Measurements from ENCODE around the gene ARHGAP6. TPM values are rescaled to one million over a fixed set of nuclear protein-coding genes. Genes with fewer than 3 reads are reported as not detected.
A peak's percentile ranks its signal among the peaks of the same experiment; 100 is the strongest.

Gene ARHGAP6
- total RNA-seq, 4 donors from 2014 or later: 17.2 to 47.0 (median 21.6) TPM

- intact Hi-C loops (cut with DNase I; ENCODE audit: low total_unique reads): no loop called here
- no peaks in the 10 kb centered on the region for H3K4me1 ChIP-seq
- no peak overlapping the region for H3K4me3 ChIP-seq
- H3K9me3 ChIP-seq: no peaks in the 10 kb centered on the region
- DNase-seq: no peak
- H3K27ac ChIP-seq: peak overlapping the region in 1 of 2 donors; percentile 2
- no peaks in the 10 kb centered on the region for H3K27me3 ChIP-seq
- TF ChIP-seq CTCF (IDR thresholded peaks at IDR 0.05): no peak
- no peak for TF ChIP-seq POLR2A (IDR thresholded peaks at IDR 0.05)
- no peaks in the 10 kb centered on the region for H3K36me3 ChIP-seq
Observed at GRCh38 chrX:11481035-11481434, 184.7 kb downstream of the ARHGAP6 start.

- Histone ChIP-seq H3K27ac (no peak overlapping the region), H3K27me3 (no peaks in the 10 kb centered on the region), H3K9me3 (no peaks in the 10 kb centered on the region), H3K36me3 (no peaks in the 10 kb centered on the region), H3K4me1 (no peaks in the 10 kb centered on the region), H3K4me3 (no peak overlapping the region)
- TF ChIP-seq POLR2A (IDR thresholded peaks at IDR 0.05) (no peak), CTCF (IDR thresholded peaks at IDR 0.05) (no peak)
- DNase-seq: no peak
- intact Hi-C loops (cut with DNase I; ENCODE audit: low total_unique reads): no loop called here
Observed at GRCh38 chrX:11480626-11481025, 185.1 kb downstream of the ARHGAP6 start.

- intact Hi-C loops (cut with DNase I; ENCODE audit: low total_unique reads): no loop called here
- no peak overlapping the region for H3K4me3 ChIP-seq
- H3K9me3 ChIP-seq: no peaks in the 10 kb centered on the region
- no peak for DNase-seq
- no peaks in the 10 kb centered on the region for H3K36me3 ChIP-seq
- TF ChIP-seq POLR2A (IDR thresholded peaks at IDR 0.05): no peak
- no peak for TF ChIP-seq CTCF (IDR thresholded peaks at IDR 0.05)
- H3K27me3 ChIP-seq: no peaks in the 10 kb centered on the region
- no peaks in the 10 kb centered on the region for H3K4me1 ChIP-seq
- H3K27ac ChIP-seq: peak overlapping the region in 1 of 2 donors; percentile 11
Observed at GRCh38 chrX:11478911-11479310, 186.8 kb downstream of the ARHGAP6 start.

- peak overlapping the region in 1 of 2 donors; percentile 11 for H3K27ac ChIP-seq
- TF ChIP-seq POLR2A (IDR thresholded peaks at IDR 0.05) (no peak), CTCF (IDR thresholded peaks at IDR 0.05) (no peak)
- intact Hi-C loops (cut with DNase I; ENCODE audit: low total_unique reads): no loop called here
Observed at GRCh38 chrX:11478026-11478425, 187.7 kb downstream of the ARHGAP6 start.

GRCh38 chrX:11474576-11474975 is 191.1 kb downstream of the ARHGAP6 start:
- intact Hi-C loops (cut with DNase I; ENCODE audit: low total_unique reads): no loop called here

More at GRCh38 chrX:11478026-11478425, 187.7 kb downstream of the ARHGAP6 start:
- H3K9me3 ChIP-seq: no peaks in the 10 kb centered on the region
- no peaks in the 10 kb centered on the region for H3K36me3 ChIP-seq
- H3K4me3 ChIP-seq: no peak overlapping the region
- H3K4me1 ChIP-seq: no peaks in the 10 kb centered on the region
- DNase-seq: no peak
- no peaks in the 10 kb centered on the region for H3K27me3 ChIP-seq

More at GRCh38 chrX:11474576-11474975, 191.1 kb downstream of the ARHGAP6 start:
- H3K4me3 ChIP-seq: no peak overlapping the region
- no peaks in the 10 kb centered on the region for H3K27me3 ChIP-seq
- H3K4me1 ChIP-seq: no peaks in the 10 kb centered on the region
- H3K27ac ChIP-seq: no peak overlapping the region
- TF ChIP-seq POLR2A (IDR thresholded peaks at IDR 0.05) (no peak), CTCF (IDR thresholded peaks at IDR 0.05) (no peak)
- no peaks in the 10 kb centered on the region for H3K36me3 ChIP-seq
- no peaks in the 10 kb centered on the region for H3K9me3 ChIP-seq
- no peak for DNase-seq

All from uterus (tissue), 4 donors.